Neural cell (in vitro differentiated cells): ENCODE results near the gene OR9A4.

ENCODE experiments used
- CTCF ChIP-seq: fragments of 450-650 bp; IDR thresholded peaks from 2 replicates; pipeline ENCODE4 v1.5.1; 2014; ENCODE audit warnings: antibody characterized with exemption, mild to moderate bottlenecking, moderate library complexity; ENCODE audit not compliant: poor library complexity, severe bottlenecking
- EZH2 ChIP-seq: fragments of 200-600, 300-800 bp; shearing (Covaris generic), sonication (generic); IDR thresholded peaks from 2 replicates; pipeline ENCODE4 v1.6.1; 2014; ENCODE audit warnings: antibody characterized with exemption, low read length, borderline replicate concordance, mild to moderate bottlenecking; ENCODE audit not compliant: insufficient read depth, poor library complexity, severe bottlenecking
- RAD21 ChIP-seq: fragments of 450-650 bp; conservative IDR thresholded peaks from 2 replicates; pipeline ENCODE4 v1.6.1; 2014; ENCODE audit warnings: antibody characterized with exemption, mild to moderate bottlenecking, moderate library complexity
- TAF1 ChIP-seq: IDR thresholded peaks from 2 replicates; pipeline ENCODE4 v1.6.1; 2012; ENCODE audit warnings: low read depth

GRCh38 chr7:141876371-141876770, 39.8 kb upstream of the OR9A4 start:
- TF ChIP-seq CTCF, result no peak
- TF ChIP-seq EZH2, result no peak
- no peak for TF ChIP-seq TAF1
- no peak for TF ChIP-seq RAD21
